ENCODE measurements around the gene ROCK2.
"Not testable (repeated sequence)": the region's sequence is repeated elsewhere in the genome, so short reads cannot be mapped to it uniquely, and the experiment has no call there.

DNA sequence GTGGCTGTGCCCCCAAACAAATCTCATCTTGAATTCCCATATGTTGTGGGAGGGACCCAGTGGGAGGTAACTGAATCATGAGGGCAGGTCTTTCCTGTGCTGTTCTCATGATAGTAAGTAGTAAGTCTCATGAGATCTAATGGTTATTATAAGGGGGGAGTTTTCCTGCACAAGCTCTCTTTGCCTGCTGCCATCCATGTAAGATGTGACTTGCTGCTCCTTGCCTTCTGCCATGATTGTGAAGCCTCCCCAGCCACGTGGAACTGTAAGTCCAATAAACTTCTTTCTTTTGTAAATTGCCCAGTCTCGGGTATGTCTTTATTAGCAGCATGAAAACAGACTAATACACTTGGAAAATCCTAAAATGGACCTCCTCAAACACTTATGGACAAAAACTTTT lies 82.0 kb downstream of the ROCK2 start:
- TF ChIP-seq, protein P1, sequence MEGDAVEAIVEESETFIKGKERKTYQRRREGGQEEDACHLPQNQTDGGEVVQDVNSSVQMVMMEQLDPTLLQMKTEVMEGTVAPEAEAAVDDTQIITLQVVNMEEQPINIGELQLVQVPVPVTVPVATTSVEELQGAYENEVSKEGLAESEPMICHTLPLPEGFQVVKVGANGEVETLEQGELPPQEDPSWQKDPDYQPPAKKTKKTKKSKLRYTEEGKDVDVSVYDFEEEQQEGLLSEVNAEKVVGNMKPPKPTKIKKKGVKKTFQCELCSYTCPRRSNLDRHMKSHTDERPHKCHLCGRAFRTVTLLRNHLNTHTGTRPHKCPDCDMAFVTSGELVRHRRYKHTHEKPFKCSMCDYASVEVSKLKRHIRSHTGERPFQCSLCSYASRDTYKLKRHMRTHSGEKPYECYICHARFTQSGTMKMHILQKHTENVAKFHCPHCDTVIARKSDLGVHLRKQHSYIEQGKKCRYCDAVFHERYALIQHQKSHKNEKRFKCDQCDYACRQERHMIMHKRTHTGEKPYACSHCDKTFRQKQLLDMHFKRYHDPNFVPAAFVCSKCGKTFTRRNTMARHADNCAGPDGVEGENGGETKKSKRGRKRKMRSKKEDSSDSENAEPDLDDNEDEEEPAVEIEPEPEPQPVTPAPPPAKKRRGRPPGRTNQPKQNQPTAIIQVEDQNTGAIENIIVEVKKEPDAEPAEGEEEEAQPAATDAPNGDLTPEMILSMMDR (conservative IDR thresholded peaks at IDR 0.05; ENCODE audit: low read depth, low read length) = not testable (repeated sequence)
- not testable (repeated sequence) for TF ChIP-seq EZH2 (IDR thresholded peaks at IDR 0.05; ENCODE audit: borderline replicate concordance, low read depth, low read length, poor library complexity, severe bottlenecking)

Data from A673 (cell line).